K562 treated with DMSO at 1 percent for 48 hours (cell line): ENCODE measurements around the gene ASB10. TPM values are rescaled to one million over a fixed set of nuclear protein-coding genes. Genes with fewer than 3 reads are reported as not detected.

Experiments used
- total RNA-seq: library from RNA; unstranded; fragments of 300-600 nt; gene quantifications from 2 replicates; pipeline ENCODE4 v1.2.3, GENCODE V29; 2022; ENCODE audit warnings: low replicate concordance; ENCODE audit errors: extremely low read depth

Gene ASB10
- not detected in 2 replicates for total RNA-seq

GRCh38 chr7:151186640-151187408, at the start of gene ASB10:
TSS of gene ASB10 (minus strand) at chr7:151187250. CDS start at chr7:151187130, 120 bp downstream.

DNA sequence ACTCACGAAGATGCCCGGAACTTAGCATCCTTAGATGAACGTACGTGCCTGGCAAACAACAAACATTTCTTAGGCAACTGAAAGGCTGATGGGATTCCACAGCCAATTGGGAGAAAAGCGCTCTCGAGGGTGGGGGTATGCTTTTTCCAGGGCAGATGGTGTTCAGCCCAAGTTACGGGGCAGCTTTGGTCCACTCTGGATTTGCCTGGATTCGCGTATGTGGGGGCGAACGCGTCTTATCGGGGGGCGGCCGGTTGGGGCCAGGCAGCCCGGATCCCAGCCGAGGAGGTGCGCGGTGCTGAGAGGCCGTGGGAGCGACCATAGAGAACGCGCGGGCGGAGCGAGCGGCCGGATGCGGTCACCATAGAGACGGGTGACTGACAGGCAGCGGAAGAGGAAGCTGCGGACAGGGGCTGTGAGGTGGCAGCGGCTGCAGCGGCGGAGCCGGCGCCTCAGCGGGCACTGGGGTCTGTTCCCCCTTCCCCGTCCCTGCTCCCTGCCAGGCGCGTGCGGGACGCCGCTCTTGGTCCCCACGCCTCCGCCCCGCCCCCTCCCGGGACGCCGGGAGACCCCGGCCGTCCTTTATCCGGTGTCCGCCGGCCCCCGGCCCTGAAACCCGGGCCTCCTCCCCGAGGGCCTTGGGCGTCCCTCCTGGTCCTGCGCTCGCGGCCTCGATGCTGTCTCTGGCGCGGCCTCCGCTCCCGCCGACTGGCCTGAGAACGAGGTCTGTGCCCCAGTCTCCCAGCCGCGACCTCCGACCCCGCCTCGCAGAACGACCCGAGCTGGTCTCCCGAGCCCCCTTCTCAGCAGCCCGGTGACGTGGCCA, 45.3 kb upstream of the ASB10 start, which contains the start of gene CHPF2:
Gene CHPF2, plus strand, starts transcription at position 393 of the 826 bp plus-strand sequence. CDS start 1,529 bp downstream, outside the sequence.

DNA sequence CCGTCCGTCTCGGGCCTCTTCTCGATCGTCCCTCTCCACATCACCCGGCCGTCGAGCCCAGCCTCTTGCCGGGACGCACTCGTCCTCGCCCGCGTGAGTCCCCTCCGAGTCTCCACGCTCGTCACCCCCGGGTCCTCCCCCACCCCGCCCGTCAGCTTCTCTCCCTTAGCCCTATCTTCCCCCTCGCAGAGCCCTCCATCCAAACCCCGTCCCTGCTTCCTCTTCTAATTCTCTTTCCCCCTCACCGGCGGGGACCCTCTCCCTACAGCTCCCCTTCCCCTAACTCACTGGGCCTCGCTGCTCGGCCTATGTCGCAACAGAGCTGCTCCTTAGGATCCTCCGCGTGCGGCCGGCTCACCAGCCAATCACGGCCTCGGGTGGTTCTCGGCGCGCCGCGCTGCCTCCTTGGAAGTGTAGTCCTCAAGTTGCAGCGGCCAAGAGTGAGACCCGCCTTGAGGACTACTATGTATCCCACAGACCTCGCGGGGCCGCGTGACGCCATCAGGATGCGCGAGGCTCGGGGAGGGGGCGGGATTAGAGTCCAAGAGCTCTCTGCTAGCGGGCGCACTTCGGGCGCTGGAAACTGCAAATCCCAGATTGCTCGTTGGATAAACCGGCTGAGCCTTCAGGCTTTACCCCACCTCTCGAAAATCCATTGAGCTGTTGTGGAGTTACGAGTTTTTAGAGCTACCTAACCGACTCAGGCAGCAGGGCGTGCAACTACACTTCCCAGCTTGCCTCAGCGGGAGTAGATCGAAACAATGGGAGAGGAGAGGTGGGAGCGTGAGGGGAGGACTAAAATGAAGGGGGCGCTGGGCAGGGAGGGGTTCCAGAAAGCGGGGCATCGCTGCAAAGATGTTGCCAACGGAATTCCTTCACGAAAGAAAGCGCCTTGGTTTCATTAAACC, 40.1 kb upstream of the ASB10 start, which contains the start of gene ABCF2:
Gene ABCF2, minus strand, starts transcription at position 331 of the 908 bp plus-strand sequence. CDS start 747 bp downstream, outside the sequence.

GRCh38 chr7:151210087-151210854, 23.2 kb upstream of the ASB10 start, which contains the start of gene H2BK1:
TSS of gene H2BK1 (minus strand) at chr7:151210488. CDS start at chr7:151210318, 170 bp downstream.

DNA sequence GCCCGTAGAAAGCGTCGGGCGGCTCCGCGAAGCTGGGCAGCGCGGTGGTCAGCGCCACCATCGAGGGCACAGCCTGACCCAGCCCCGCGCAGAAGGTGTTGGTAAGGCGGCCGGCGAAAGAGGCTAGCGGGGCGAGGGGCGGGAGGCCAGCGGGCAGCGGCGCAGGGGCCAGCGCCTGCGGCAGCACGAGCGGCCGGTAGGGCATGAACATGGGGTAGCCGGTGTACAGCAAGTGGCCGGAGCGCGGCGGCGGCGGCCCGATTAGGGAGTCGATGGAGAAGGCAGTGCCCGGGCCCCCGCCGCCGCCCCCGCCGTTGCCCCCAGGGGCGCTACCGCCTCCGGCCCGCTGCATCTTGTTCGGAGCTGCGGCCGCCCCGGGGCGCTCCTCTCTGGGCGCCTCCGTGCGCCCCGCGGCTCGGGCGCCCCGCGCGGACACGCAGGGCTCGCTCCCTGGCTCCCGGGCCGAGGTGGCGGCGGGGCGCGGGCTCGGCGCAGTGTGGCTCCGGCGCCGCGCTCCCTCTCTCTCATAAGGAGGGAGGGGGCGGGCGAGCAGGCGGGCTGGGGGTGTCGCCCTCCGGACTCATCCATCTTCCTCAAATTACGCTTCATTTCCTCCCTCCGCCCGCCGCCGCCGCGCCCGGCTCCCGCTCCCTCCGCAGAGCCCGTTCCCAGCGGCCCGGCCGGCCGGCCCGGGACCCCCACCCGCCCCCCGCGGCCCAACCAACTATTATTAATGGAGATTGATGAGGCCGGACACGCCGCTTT, 19.7 kb downstream of the ASB10 start, which contains the start of gene GBX1:
Gene GBX1, minus strand, starts transcription at position 498 of the 765 bp plus-strand sequence. Its CDS starts 146 bp downstream, at position 352.

Other genes with a start within 250 kb of the ASB10 start
- not detected in 2 replicates for gene KCNH2, start 208.9 kb downstream of the ASB10 start, total RNA-seq
- not detected in 2 replicates for gene NOS3, start 196.2 kb downstream of the ASB10 start, total RNA-seq
- gene ATG9B, start 162.8 kb downstream of the ASB10 start, total RNA-seq: not detected in 2 replicates
- gene ABCB8, start 158.8 kb downstream of the ASB10 start, total RNA-seq: not detected in 2 replicates
- gene ASIC3, start 138.7 kb downstream of the ASB10 start, total RNA-seq: not detected in 2 replicates
- not detected in 2 replicates for gene CDK5, start 129.4 kb downstream of the ASB10 start, total RNA-seq
- gene SLC4A2, start 127.7 kb downstream of the ASB10 start, total RNA-seq: 232 TPM in 1 of 2 replicates, not detected in the other
- gene FASTK, start 106.4 kb downstream of the ASB10 start, total RNA-seq: not detected in 2 replicates
- gene TMUB1, start 103.8 kb downstream of the ASB10 start, total RNA-seq: not detected in 2 replicates
- gene AGAP3, start 100.8 kb downstream of the ASB10 start, total RNA-seq: not detected in 2 replicates
- not detected in 2 replicates for gene GBX1, start 19.6 kb downstream of the ASB10 start, total RNA-seq
- not detected in 2 replicates for gene H2BK1, start 23.2 kb upstream of the ASB10 start, total RNA-seq
- gene ABCF2, start 40.0 kb upstream of the ASB10 start, total RNA-seq: not detected in 2 replicates
- gene CHPF2, start 45.2 kb upstream of the ASB10 start, total RNA-seq: not detected in 2 replicates
- gene SMARCD3, start 61.4 kb upstream of the ASB10 start, total RNA-seq: not detected in 2 replicates
- gene NUB1, start 154.6 kb upstream of the ASB10 start, total RNA-seq: not detected in 2 replicates
- gene WDR86, start 222.8 kb upstream of the ASB10 start, total RNA-seq: not detected in 2 replicates